Neural progenitor cell (in vitro differentiated cells): ENCODE results near the gene PARD3B.

Experiments used
- EZH2 ChIP-seq: fragments of 200-600 bp; sonication (generic); IDR thresholded peaks from 2 replicates; pipeline ENCODE4 v1.6.1; 2017; ENCODE audit warnings: antibody characterized with exemption, mild to moderate bottlenecking, moderate library complexity
- TF ChIP-seq, protein P1 (sequence below): fragments of 200-600 bp; sonication (generic); IDR thresholded peaks from 2 replicates; pipeline ENCODE4 v1.5.1; 2017; ENCODE audit warnings: antibody characterized with exemption, mild to moderate bottlenecking

DNA sequence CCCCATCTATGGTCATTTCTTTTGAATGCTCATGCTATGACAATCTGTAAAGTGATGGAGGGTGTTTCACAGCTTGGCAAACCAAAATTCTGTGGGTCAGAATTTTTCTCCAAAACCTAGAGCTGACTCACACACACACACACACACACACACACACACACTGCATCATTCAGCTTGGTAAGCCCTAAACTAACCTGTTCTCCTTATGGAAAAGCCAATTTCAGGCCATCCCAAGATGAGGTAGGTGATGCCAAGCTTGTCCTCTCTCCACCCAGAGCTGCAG lies 1092.0 kb downstream of the PARD3B start:
- TF ChIP-seq, protein P1, sequence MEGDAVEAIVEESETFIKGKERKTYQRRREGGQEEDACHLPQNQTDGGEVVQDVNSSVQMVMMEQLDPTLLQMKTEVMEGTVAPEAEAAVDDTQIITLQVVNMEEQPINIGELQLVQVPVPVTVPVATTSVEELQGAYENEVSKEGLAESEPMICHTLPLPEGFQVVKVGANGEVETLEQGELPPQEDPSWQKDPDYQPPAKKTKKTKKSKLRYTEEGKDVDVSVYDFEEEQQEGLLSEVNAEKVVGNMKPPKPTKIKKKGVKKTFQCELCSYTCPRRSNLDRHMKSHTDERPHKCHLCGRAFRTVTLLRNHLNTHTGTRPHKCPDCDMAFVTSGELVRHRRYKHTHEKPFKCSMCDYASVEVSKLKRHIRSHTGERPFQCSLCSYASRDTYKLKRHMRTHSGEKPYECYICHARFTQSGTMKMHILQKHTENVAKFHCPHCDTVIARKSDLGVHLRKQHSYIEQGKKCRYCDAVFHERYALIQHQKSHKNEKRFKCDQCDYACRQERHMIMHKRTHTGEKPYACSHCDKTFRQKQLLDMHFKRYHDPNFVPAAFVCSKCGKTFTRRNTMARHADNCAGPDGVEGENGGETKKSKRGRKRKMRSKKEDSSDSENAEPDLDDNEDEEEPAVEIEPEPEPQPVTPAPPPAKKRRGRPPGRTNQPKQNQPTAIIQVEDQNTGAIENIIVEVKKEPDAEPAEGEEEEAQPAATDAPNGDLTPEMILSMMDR, result no peak
- TF ChIP-seq EZH2, result no peak
